Measurements from ENCODE around the gene SARS1. TPM values are rescaled to one million over a fixed set of nuclear protein-coding genes. Genes with fewer than 3 reads are reported as not detected.
"Not testable (repeated sequence)": the region's sequence is repeated elsewhere in the genome, so short reads cannot be mapped to it uniquely, and the experiment has no call there.

Gene SARS1
- total RNA-seq, result 100 to 1,000 TPM; 224 to 240 TPM

GRCh38 chr1:109213824-109214693 lies at the start of gene SARS1:
SARS1 (plus strand) TSS chr1:109213918; CDS start chr1:109213993, 75 bp downstream.
- peak; percentile 85 for ATAC-seq
- H3K9me3 Mint-ChIP-seq (ENCODE audit: low read depth), result no peaks in the 10 kb centered on the region
- peak; percentile 93 for DNase-seq
- H3K27ac Mint-ChIP-seq, result peak within 1 kb of the TSS; percentile 95
- H3K27me3 Mint-ChIP-seq, result peaks cover 1% of the 10 kb centered on the region
- peak within 1 kb of the TSS; percentile 97 for H3K4me3 Mint-ChIP-seq
- POLR2A ChIA-PET, result interaction anchor here (1.0 to 2.3 kb wide), 6 partner anchors 12 to 212 kb away, joined by 3 to 12 read pairs (median 4); partner anchors contain the start of genes PSMA5 and PSRC1
- H3K36me3 Mint-ChIP-seq (ENCODE audit: low read depth), result peaks cover 37% of the 10 kb centered on the region
- CTCF ChIA-PET, result interaction anchor here (0.5 to 6.8 kb wide), 22 partner anchors 9 to 424 kb away, joined by 3 to 45 read pairs (median 4); partner anchors contain the start of genes ELAPOR1 and PSRC1
- peaks cover 32% of the 10 kb centered on the region for H3K4me1 Mint-ChIP-seq
- intact Hi-C loops (cut with DNase I, micrococcal nuclease), result loop anchor here (1.0 to 10.0 kb wide), 15 partner anchors 13 to 1121 kb away; partner anchors contain the start of genes WDR47 (in 2 of the 2), ATXN7L2 (in 1 of the 2), CYB561D1 (in 1 of the 2) and ELAPOR1 (in 1 of the 2)

GRCh38 chr1:109164538-109164937 lies 49.2 kb upstream of the SARS1 start:
- Mint-ChIP-seq H3K9me3 (ENCODE audit: low read depth) (no peaks in the 10 kb centered on the region), H3K4me1 (peaks cover 23% of the 10 kb centered on the region), H3K36me3 (ENCODE audit: low read depth) (peaks cover 2% of the 10 kb centered on the region), H3K27ac (no peak overlapping the region), H3K27me3 (no peaks in the 10 kb centered on the region), H3K4me3 (no peak overlapping the region)
- DNase-seq (no peak), ATAC-seq (no peak)
- POLR2A ChIA-PET, result no interaction called here
- intact Hi-C loops (cut with DNase I, micrococcal nuclease), result loop anchor here in 1 of 2 experiments (5.0 kb wide), 1 partner anchor 52 kb away; the partner anchor contains the start of gene ELAPOR1
- CTCF ChIA-PET, result no interaction called here

GRCh38 chr1:109167001-109167506 lies 46.7 kb upstream of the SARS1 start:
- Mint-ChIP-seq H3K9me3 (ENCODE audit: low read depth) (no peaks in the 10 kb centered on the region), H3K27me3 (no peaks in the 10 kb centered on the region), H3K27ac (no peak overlapping the region), H3K36me3 (ENCODE audit: low read depth) (peaks cover 2% of the 10 kb centered on the region), H3K4me1 (peaks cover 16% of the 10 kb centered on the region), H3K4me3 (no peak overlapping the region)
- no peak for DNase-seq
- no peak for ATAC-seq
- CTCF ChIA-PET, result interaction anchor here (0.6 to 1.4 kb wide), 2 partner anchors 54 to 86 kb away, joined by 5 read pairs; a partner anchor contains a TSS
- POLR2A ChIA-PET, result interaction anchor here (0.5 kb wide), 1 partner anchor 1468 kb away, joined by 7 read pairs; no protein-coding TSS in a partner anchor
- intact Hi-C loops (cut with DNase I, micrococcal nuclease), result no loop called here

DNA sequence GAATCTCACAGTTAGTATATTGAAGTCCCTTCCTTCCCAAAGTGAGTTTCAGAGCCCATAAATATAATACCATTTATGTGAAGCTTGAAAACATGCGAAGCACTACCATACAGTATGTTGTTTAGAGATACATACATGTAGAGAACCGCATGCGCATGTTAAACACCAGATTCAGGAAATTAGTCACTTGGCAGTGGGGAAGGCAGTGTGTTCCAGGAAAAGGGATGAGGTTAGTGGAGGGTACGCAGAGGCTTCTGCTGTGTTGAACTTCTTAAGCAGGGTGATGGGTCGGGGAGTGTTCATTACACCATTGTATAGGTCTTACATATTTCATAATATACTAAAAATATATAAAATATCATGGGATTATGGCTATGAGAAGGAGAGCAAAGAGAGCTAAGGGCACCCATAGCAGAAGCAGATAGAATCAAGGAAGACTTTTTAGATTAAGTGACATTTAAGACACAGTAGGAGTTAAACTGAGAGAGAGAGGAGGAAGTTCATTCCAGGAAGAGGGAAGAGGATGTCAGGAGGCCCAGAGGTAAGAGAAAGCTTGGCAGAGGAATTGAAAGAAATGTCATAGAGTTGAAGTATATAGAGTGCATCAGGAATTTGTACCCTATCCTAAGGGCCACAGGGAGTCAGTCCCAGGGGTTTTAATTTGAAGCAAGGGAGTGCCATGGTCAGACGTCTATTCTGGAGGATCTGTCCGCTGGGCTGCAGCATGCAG lies 43.5 kb upstream of the SARS1 start:
- DNase-seq (no peak), ATAC-seq (no peak)
- intact Hi-C loops (cut with DNase I, micrococcal nuclease), result no loop called here
- H3K36me3 Mint-ChIP-seq (ENCODE audit: low read depth), result no peaks in the 10 kb centered on the region
- CTCF ChIA-PET, result interaction anchor here (0.6 kb wide), 3 partner anchors 15 to 63 kb away, joined by 3 to 4 read pairs (median 4); no protein-coding TSS in a partner anchor
- no peak overlapping the region for H3K27ac Mint-ChIP-seq
- no peak overlapping the region for H3K4me3 Mint-ChIP-seq
- no peaks in the 10 kb centered on the region for H3K27me3 Mint-ChIP-seq
- H3K9me3 Mint-ChIP-seq (ENCODE audit: low read depth), result no peaks in the 10 kb centered on the region
- H3K4me1 Mint-ChIP-seq, result no peaks in the 10 kb centered on the region
- POLR2A ChIA-PET, result no interaction called here

DNA sequence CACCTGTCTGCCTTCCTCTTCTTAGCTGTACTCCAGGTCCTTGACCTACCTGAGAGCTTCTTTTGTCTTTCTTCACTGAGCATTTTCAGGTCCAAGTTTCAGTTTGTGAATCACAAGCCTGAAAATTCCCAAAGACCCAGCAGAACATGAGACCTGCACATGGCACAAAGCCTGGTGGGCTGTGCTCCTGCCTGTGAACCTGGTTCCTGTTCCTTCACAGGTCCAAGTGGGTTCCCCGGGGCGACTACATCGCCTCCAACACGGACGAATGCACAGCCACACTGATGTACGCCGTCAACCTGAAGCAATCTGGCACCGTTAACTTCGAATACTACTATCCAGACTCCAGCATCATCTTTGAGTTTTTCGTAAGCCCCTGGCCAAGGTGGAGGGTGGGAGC lies 42.1 kb upstream of the SARS1 start:
- H3K9me3 Mint-ChIP-seq (ENCODE audit: low read depth), result no peaks in the 10 kb centered on the region
- no peak overlapping the region for H3K27ac Mint-ChIP-seq
- H3K4me3 Mint-ChIP-seq, result no peak overlapping the region
- ChIA-PET CTCF (interaction anchor here (1.1 kb wide), 1 partner anchor 144 kb away, joined by 3 read pairs; no protein-coding TSS in a partner anchor), POLR2A (no interaction called here)
- no peaks in the 10 kb centered on the region for H3K27me3 Mint-ChIP-seq
- H3K36me3 Mint-ChIP-seq (ENCODE audit: low read depth), result peaks cover 3% of the 10 kb centered on the region
- no peaks in the 10 kb centered on the region for H3K4me1 Mint-ChIP-seq
- intact Hi-C loops (cut with DNase I, micrococcal nuclease), result no loop called here
- no peak for ATAC-seq
- DNase-seq, result no peak

- H3K4me3 Mint-ChIP-seq; H3K27ac Mint-ChIP-seq; POLR2A ChIA-PET; CTCF ChIA-PET; H3K36me3 Mint-ChIP-seq (ENCODE audit: low read depth); H3K9me3 Mint-ChIP-seq (ENCODE audit: low read depth); intact Hi-C loops (cut with DNase I, micrococcal nuclease); DNase-seq; H3K4me1 Mint-ChIP-seq; H3K27me3 Mint-ChIP-seq; ATAC-seq: not testable (repeated sequence)
Measured at GRCh38 chr1:109176349-109176748, 37.4 kb upstream of the SARS1 start.

DNA sequence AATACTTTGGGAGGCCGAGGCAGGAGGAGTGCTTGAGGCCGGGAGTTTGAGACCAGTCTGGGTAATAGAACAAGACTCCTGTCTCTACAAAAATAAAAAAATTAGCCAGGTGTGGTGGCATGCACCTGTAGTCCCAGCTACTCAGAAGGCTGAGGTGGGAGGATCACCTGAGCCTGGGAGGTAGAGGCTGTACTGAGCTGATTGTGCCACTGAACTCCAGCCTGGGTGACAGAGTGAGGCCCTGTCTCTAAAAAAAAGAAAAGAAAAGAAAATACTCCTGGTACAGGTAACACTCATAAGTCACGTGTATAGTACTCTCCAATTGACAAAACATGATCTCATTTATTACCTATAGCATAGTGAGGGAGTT lies 33.0 kb upstream of the SARS1 start:
- H3K27me3 Mint-ChIP-seq; H3K4me1 Mint-ChIP-seq; POLR2A ChIA-PET; H3K36me3 Mint-ChIP-seq (ENCODE audit: low read depth); H3K4me3 Mint-ChIP-seq; ATAC-seq; H3K27ac Mint-ChIP-seq; H3K9me3 Mint-ChIP-seq (ENCODE audit: low read depth); intact Hi-C loops (cut with DNase I, micrococcal nuclease); DNase-seq: not testable (repeated sequence)
- CTCF ChIA-PET, result interaction anchor here (0.5 to 1.8 kb wide), 6 partner anchors 10 to 1536 kb away, joined by 3 to 5 read pairs (median 4); a partner anchor contains a TSS

DNA sequence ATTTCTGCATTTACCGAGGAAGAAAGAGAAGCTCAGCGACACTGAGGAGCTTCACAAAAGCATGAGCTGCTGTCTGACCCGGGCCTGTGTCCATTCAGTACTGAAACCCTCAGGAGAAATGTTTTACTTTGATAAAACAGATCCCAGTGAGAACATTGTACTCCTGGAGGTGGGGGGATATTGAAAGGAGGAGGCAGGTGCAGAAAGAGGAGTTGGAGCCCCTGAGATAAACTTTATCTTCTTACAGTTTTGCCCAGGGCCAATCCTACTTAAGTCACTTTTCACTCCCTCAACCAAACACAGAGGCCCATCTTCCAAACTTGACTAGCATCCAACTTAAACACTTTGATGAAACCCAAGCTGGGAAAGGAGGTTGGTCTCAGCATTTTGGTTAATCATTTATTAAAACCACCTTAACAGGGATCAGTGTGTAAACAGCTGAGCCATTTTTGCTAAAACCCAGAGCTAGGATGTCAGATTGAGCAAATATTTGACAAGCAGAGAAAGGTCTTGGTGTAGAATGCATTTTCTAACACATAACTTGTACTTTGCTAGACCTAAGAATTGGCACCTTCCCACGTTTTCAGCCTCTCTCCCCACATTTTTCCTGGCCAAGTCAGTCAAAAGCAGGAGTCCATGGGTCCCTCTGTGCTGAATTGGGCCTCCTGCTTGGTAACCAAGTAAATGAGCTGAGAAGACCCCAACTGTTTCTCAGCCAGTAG lies 32.5 kb upstream of the SARS1 start:
- ChIA-PET CTCF (interaction anchor here (0.5 to 1.8 kb wide), 7 partner anchors 9 to 1536 kb away, joined by 3 to 5 read pairs (median 3); a partner anchor contains a TSS), POLR2A (no interaction called here)
- Mint-ChIP-seq H3K4me3 (no peak overlapping the region), H3K4me1 (no peaks in the 10 kb centered on the region), H3K27ac (no peak overlapping the region), H3K27me3 (no peaks in the 10 kb centered on the region), H3K9me3 (ENCODE audit: low read depth) (no peaks in the 10 kb centered on the region), H3K36me3 (ENCODE audit: low read depth) (peaks cover under 1% of the 10 kb centered on the region)
- intact Hi-C loops (cut with DNase I, micrococcal nuclease), result no loop called here
- ATAC-seq (no peak), DNase-seq (no peak)

- POLR2A ChIA-PET, result no interaction called here
- Mint-ChIP-seq H3K27me3 (no peaks in the 10 kb centered on the region), H3K36me3 (ENCODE audit: low read depth) (no peaks in the 10 kb centered on the region), H3K9me3 (ENCODE audit: low read depth) (no peaks in the 10 kb centered on the region), H3K4me3 (no peak overlapping the region), H3K27ac (no peak overlapping the region), H3K4me1 (no peaks in the 10 kb centered on the region)
- CTCF ChIA-PET, result interaction anchor here (0.6 to 1.8 kb wide), 6 partner anchors 9 to 337 kb away, joined by 3 to 5 read pairs (median 4); a partner anchor contains a TSS
- DNase-seq (no peak), ATAC-seq (no peak)
- intact Hi-C loops (cut with DNase I, micrococcal nuclease), result no loop called here
Measured at GRCh38 chr1:109181807-109182163, 31.9 kb upstream of the SARS1 start.

GRCh38 chr1:109183058-109183738 lies 30.5 kb upstream of the SARS1 start:
- no peaks in the 10 kb centered on the region for H3K4me1 Mint-ChIP-seq

More at GRCh38 chr1:109183058-109183738, 30.5 kb upstream of the SARS1 start:
- Mint-ChIP-seq H3K4me3 (no peak overlapping the region), H3K36me3 (ENCODE audit: low read depth) (no peaks in the 10 kb centered on the region), H3K27me3 (no peaks in the 10 kb centered on the region), H3K9me3 (ENCODE audit: low read depth) (no peaks in the 10 kb centered on the region), H3K27ac (no peak overlapping the region)
- ChIA-PET POLR2A (no interaction called here), CTCF (interaction anchor here (1.0 kb wide), 1 partner anchor 10 kb away, joined by 3 read pairs; no protein-coding TSS in a partner anchor)
- DNase-seq (no peak), ATAC-seq (no peak)
- intact Hi-C loops (cut with DNase I, micrococcal nuclease), result no loop called here
